Measurements from ENCODE around the gene SPNS3. TPM values are rescaled to one million over a fixed set of nuclear protein-coding genes. Genes with fewer than 3 reads are reported as not detected.

Gene SPNS3
- total RNA-seq, 4 donors from 2014 or later = 0.47 to 1.0 TPM; not detected in 2

DNA sequence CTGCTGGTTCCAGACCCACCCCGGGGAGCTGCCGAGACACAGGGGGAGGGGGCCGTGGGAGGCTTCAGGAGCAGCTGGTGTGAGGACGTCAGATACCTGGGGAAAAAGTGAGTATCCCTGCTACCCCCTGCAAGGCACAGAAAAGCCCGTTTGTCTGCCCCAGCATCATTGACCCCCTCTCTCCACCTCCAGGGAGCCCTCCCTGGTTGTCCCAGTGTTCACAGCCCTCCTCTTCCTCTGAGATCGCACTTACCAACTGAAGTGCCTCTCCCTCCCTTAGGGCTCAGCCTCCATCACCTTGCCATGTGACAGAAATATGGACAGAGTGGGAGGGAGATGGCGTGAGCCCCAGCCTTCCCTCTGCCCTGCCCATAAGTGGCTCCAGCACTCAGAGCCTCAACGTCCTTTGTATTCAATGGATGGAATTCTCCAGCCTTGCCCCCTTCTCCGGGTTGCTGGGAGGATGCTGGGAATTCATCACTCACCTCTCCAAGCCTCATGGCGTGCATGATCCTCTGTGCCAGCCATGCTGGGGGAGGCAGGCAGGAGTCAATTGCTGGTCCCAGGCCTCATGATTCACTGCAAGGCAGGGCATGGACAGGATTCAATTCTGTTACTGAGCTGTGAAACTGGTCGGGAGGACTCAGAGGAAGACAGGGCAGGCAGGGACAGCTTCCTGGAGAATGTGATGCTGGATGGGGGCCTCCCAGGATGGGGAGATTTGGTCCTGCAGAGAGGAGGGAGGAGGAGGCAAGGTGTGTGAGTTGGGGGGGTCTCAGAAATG is 14.6 kb downstream of the SPNS3 start:
- no peak for DNase-seq (ENCODE audit: low spot score)
- ATAC-seq (ENCODE audit: low FRiP score) = peak; percentile 55
- TF ChIP-seq, protein P1, sequence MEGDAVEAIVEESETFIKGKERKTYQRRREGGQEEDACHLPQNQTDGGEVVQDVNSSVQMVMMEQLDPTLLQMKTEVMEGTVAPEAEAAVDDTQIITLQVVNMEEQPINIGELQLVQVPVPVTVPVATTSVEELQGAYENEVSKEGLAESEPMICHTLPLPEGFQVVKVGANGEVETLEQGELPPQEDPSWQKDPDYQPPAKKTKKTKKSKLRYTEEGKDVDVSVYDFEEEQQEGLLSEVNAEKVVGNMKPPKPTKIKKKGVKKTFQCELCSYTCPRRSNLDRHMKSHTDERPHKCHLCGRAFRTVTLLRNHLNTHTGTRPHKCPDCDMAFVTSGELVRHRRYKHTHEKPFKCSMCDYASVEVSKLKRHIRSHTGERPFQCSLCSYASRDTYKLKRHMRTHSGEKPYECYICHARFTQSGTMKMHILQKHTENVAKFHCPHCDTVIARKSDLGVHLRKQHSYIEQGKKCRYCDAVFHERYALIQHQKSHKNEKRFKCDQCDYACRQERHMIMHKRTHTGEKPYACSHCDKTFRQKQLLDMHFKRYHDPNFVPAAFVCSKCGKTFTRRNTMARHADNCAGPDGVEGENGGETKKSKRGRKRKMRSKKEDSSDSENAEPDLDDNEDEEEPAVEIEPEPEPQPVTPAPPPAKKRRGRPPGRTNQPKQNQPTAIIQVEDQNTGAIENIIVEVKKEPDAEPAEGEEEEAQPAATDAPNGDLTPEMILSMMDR (IDR thresholded peaks at IDR 0.05) = no peak

DNA sequence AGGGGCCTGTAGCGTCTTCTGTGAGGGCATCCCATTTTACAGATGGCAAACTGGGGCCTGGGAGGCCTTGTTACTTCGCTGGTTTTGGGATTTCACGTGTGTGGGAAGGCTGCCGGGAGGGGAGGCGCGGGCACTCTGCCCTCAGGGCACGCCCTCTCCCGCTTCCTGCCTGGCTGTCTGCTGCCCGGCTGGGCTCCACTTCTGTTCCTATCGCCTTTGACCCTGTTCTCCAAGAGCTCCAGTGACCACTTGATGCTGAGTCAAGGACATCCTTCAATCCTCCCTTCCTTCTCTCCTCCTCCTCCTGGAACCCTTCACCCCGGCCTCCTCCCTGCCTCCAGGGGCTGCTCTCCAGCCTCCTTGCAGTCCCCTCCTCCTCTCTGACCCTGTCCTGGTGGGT is 16.0 kb downstream of the SPNS3 start:
- ATAC-seq (ENCODE audit: low FRiP score) (no peak), DNase-seq (ENCODE audit: low spot score) (no peak)
- TF ChIP-seq, protein P1 (IDR thresholded peaks at IDR 0.05) = no peak

DNA sequence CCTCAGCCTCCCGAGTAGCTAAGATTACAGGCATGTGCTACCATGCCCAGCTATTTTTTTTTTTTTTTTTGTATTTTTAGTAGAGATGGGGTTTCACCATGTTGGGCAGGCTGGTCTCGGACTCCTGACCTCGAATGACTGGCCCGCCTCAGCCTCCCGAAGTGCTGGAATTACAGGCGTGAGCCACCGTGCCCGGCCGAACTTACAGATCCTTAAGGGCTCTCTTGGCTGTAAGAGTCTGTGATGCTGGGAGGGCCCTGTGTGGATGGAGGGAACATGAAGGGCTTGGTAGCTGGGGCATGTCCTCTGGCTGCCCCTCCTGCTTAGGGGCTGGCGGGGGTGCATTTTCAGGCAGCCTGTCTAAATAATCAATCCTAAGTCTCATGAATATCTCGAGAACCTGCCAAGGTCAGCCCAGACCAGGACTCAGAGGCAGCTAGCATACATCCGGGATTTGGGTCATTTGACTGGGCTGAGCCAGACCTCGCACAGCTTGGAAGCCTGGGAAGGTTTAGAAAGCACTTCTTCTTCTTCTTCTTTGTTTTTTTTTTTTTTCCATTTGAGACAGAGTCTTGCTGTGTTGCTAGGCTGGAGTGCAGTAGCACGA is 17.1 kb downstream of the SPNS3 start:
- ATAC-seq (ENCODE audit: low FRiP score) (no peak), DNase-seq (ENCODE audit: low spot score) (no peak)
- TF ChIP-seq, protein P1 (IDR thresholded peaks at IDR 0.05) = no peak

DNA sequence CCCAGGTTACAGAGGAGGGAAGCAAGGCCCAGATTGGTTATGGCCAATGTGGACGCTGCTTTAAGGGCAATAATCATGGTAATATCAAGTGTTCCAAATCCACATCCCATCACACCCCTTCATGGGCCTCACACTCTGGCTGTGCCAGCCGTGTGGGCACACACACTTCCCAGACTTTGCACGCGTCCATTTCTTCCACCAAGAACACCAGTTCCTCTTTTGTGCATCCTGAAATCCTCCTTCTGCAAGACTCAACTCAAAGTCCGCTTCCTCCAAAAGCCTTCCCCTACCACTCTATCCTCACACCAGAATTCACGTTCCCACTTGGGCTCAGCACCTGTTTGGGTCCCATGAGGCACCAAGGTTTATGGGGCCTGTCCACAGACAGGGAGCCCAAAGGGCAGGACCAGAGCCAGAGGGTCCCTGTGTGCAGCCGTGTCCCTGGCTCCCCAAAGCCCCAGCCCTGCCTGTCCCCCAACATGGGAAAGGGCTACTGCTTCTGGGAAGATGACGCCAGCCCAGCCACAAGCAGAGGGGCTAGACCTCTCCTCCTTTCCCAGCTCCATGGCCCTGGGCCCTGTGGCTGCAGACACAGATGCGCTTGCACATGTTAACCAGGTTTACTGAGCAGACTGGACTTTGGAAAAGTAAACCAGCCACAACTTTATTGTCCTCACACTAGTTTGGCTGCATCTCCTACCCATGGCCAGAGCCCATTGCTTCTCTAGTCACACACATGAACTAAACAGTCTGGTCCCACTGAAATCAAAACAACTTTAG is 20.3 kb downstream of the SPNS3 start:
- TF ChIP-seq, protein P1 (IDR thresholded peaks at IDR 0.05) = no peak
- DNase-seq (ENCODE audit: low spot score) = no peak
- no peak for ATAC-seq (ENCODE audit: low FRiP score)

DNA sequence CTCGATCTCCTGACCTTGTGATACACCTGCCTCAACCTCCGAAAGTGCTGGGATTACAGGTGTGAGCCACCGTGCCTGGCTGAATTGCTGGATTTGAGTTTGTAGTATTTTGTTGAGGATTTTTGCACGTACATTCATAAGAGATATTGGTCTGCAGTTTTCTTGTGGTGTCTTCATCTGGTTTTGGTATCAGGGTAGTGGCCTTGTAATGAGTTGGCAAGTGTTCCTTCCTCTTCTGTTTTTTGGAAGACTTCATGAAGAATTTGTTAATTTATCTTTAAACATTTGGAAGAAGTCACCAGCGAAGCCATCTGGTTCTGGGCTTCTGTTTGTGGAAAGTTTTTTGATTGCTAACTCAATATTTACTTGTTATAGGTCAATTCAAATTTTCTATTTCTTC is 26.9 kb downstream of the SPNS3 start:
- DNase-seq (ENCODE audit: low spot score) (no peak), ATAC-seq (ENCODE audit: low FRiP score) (no peak)
- TF ChIP-seq, protein P1 (IDR thresholded peaks at IDR 0.05) = no peak

DNA sequence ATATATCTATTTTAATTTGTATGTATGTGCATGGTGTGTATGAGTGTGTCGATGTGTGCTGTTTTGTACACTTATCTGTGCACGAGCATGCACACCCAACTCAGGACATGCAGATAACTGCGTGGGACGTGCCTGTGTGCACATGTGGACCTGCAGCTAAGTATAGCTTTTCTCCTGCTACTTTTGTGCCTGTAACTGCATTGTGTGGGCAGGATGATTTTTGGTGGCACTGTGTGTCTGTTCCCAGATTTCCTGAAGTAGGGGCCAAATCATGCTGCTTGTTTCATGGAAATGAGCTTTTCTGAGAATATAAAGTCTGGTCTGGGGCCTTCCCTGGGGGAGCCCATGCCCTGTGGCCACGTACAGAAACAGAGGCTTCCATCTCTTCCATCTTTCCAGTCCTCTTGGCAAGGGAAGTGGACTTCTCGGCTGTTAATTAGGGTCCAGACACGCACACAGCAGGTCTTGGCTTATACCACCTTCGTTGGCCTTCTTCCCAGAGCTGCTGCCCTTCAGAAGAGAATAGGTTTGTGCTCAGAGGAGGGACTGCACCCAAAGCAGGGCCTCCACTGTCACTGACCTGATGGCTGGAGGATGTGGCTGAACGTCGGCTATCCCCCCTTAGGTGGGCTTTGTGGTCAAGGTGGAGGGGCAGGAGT is 30.2 kb downstream of the SPNS3 start:
- ATAC-seq (ENCODE audit: low FRiP score) (no peak), DNase-seq (ENCODE audit: low spot score) (no peak)
- TF ChIP-seq, protein P1 (IDR thresholded peaks at IDR 0.05) = no peak

Data from omental fat pad (tissue), 4 donors.